ENCODE data around the gene LCN6. TPM values are rescaled to one million over a fixed set of nuclear protein-coding genes. Genes with fewer than 3 reads are reported as not detected.

Gene LCN6
- total and polyA plus RNA-seq, 12 donors: 0.43 to 25.4 (median 2.2) TPM; not detected in 6

GRCh38 chr9:136742591-136743391, 5.5 kb downstream of the LCN6 start, which contains the start of gene LCN10:
Gene LCN10 (minus strand): TSS chr9:136742940. CDS start chr9:136742903, 37 bp downstream.
- no peak within 1 kb of the TSS for H3K4me3 ChIP-seq
- H3K9me3 ChIP-seq (replicated peaks in 1 of 3): no peaks in the 10 kb centered on the region
- intact Hi-C loops (cut with DNase I): no loop called here
- H3K36me3 ChIP-seq (replicated peaks in 1 of 2): no peaks in the 10 kb centered on the region
- TF ChIP-seq POLR2A (IDR thresholded peaks at IDR 0.05): no peak
- TF ChIP-seq CTCF (IDR thresholded peaks at IDR 0.05): peak in 1 of 6 experiments; percentile 12
- 19 to 41% (median 38%) methylated on average over 2 to 25 of the region's 25 CpGs for WGBS, 4 donors
- H3K27ac ChIP-seq: no peak within 1 kb of the TSS
- H3K27me3 ChIP-seq: peaks cover 24% of the 10 kb centered on the region
- peaks cover 0 to 6% of the 10 kb centered on the region in 2 donors for H3K4me1 ChIP-seq (replicated peaks in 1 of 2)
- no peak for DNase-seq

GRCh38 chr9:136741883-136742571, 6.3 kb downstream of the LCN6 start:
- TF ChIP-seq CTCF (IDR thresholded peaks at IDR 0.05) (no peak), POLR2A (IDR thresholded peaks at IDR 0.05) (no peak)
- H3K9me3 ChIP-seq (replicated peaks in 1 of 3): no peaks in the 10 kb centered on the region
- no peaks in the 10 kb centered on the region for H3K36me3 ChIP-seq (replicated peaks in 1 of 2)
- DNase-seq: no peak
- WGBS, 4 donors: 20 to 37% (median 32%) methylated on average over 10 to 32 of the region's 32 CpGs
- peaks cover 0 to 6% of the 10 kb centered on the region in 2 donors for H3K4me1 ChIP-seq (replicated peaks in 1 of 2)
- intact Hi-C loops (cut with DNase I): no loop called here
- H3K4me3 ChIP-seq: no peak overlapping the region
- peaks cover 24% of the 10 kb centered on the region for H3K27me3 ChIP-seq
- H3K27ac ChIP-seq: no peak overlapping the region

DNA sequence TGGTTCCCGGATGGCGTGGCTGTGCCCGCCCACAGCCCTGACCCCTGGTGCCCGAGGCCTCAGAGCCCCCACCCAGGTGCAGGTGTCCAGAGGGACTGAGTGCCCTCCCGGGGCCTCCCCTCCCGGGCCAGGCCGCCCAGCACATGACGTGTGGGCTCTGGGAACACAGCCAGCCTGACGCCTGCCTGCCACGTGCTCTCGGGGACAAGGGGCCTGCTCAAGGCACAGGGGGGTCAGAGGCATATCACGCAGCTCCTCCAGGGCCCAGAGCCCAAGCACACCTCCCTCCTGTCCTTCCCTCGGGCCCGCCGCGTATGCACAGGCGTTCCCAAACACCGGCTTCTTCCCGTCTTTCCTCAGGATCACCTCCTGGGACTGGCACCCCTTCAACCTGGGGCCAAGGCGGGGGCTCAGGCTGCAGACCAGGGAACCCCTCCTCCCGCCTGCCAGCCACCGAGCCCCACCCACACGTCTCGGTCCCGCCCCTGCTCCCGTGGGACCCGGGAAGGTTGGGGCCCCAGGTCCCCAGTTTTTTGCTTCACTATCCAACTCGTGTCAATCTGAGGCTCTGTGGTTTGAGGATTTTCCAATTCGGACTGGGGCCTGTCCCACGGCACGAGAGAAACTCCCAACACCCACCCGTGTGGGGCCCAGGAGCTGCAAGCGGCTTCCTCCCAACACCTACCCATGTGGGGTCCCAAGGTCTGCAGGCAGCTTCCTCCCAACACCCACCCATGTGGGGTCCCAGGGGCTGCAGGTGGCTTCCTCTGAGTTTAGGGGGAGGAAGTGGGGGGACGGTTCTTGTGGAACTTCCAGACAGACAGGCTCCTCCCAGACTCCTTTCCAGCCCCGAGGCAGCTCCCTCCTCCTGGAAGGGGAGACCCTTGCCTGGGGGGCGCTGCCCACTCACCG, 7.1 kb downstream of the LCN6 start:
- intact Hi-C loops (cut with DNase I): no loop called here
- Histone ChIP-seq H3K27me3 (peaks cover 24% of the 10 kb centered on the region), H3K4me3 (no peak overlapping the region), H3K4me1 (replicated peaks in 1 of 2) (peaks cover 0 to 6% of the 10 kb centered on the region in 2 donors), H3K9me3 (replicated peaks in 1 of 3) (no peaks in the 10 kb centered on the region), H3K27ac (no peak overlapping the region), H3K36me3 (replicated peaks in 1 of 2) (no peaks in the 10 kb centered on the region)
- DNase-seq: peak in 6 of 7 donors; percentile 53 to 63 (median 56)
- 15 to 39% (median 18%) methylated on average over 5 to 37 of the region's 37 CpGs for WGBS, 4 donors
- no peak for TF ChIP-seq POLR2A (IDR thresholded peaks at IDR 0.05)
- TF ChIP-seq CTCF (IDR thresholded peaks at IDR 0.05): no peak
